Measurements from ENCODE around the gene PDHX.
"Not testable (repeated sequence)": the region's sequence is repeated elsewhere in the genome, so short reads cannot be mapped to it uniquely, and the experiment has no call there.

Gene PDHX

GRCh38 chr11:35011944-35012343, 95.5 kb downstream of the PDHX start:
- DNase-seq = no peak
- Mint-ChIP-seq H3K27me3 (peaks cover 8% of the 10 kb centered on the region), H3K27ac (peak overlapping the region in 1 of 2 donors; percentile 74), H3K9me3 (no peaks in the 10 kb centered on the region), H3K4me3 (peak overlapping the region in 1 of 2 donors; percentile 42), H3K4me1 (peaks cover 73% of the 10 kb centered on the region)
- ATAC-seq = peak; percentile 1

- H3K4me1 Mint-ChIP-seq = peaks cover 66% of the 10 kb centered on the region
- H3K9me3 Mint-ChIP-seq = no peaks in the 10 kb centered on the region
- peak overlapping the region; percentile 93 to 94 for H3K27ac Mint-ChIP-seq
- DNase-seq (peak; percentile 49 to 52), ATAC-seq (peak; percentile 89)
- peaks cover 8% of the 10 kb centered on the region for H3K27me3 Mint-ChIP-seq
- H3K4me3 Mint-ChIP-seq = peak overlapping the region; percentile 38 to 49
Observed at GRCh38 chr11:35012467-35013191, 96.2 kb downstream of the PDHX start.

DNA sequence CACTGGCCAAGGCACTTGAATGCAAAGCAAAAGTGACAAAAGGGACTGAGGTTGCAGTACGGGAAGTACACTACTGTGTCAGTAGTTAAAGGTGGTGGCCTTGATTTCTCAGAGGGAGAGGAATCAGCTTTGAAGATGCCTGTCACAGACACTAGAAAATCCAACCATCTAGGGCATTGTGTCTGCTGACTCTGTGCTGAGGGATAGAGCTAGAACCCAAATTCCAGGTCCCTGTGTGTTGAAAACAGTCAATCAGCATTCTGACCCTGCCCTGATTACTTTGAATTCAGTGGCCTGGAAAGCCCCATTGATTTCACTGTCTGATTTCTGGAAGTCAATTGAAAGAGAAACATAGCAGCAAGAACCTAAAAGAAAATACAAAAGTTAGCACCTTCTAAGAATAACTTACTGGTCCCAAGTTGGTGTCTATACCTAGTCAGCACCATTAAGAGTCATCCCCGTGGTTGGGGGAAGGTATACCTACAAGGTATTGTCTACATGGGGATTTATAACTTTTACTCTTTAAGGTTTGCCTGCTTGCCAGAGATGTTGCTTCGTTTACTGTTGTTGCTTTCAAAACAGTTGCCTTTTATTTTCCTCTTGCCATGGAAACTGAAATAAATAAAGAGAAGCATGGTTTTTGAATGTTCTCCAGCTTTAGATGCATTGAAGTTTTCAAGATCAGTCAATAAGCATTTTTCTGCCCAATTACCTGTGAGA, 97.3 kb downstream of the PDHX start:
- Mint-ChIP-seq H3K4me3 (peak overlapping the region; percentile 46 to 52), H3K27me3 (peaks cover 8% of the 10 kb centered on the region), H3K9me3 (no peaks in the 10 kb centered on the region), H3K27ac (peak overlapping the region; percentile 28 to 94), H3K4me1 (peaks cover 58% of the 10 kb centered on the region)
- ATAC-seq (peak; percentile 76), DNase-seq (peak; percentile 40 to 56)

- no peak for ATAC-seq
- Mint-ChIP-seq H3K27ac (peak overlapping the region; percentile 28 to 94), H3K9me3 (no peaks in the 10 kb centered on the region), H3K4me3 (no peak overlapping the region), H3K27me3 (peaks cover 8% of the 10 kb centered on the region), H3K4me1 (peaks cover 51% of the 10 kb centered on the region)
- no peak for DNase-seq
Observed at GRCh38 chr11:35014346-35014745, 97.9 kb downstream of the PDHX start.

DNA sequence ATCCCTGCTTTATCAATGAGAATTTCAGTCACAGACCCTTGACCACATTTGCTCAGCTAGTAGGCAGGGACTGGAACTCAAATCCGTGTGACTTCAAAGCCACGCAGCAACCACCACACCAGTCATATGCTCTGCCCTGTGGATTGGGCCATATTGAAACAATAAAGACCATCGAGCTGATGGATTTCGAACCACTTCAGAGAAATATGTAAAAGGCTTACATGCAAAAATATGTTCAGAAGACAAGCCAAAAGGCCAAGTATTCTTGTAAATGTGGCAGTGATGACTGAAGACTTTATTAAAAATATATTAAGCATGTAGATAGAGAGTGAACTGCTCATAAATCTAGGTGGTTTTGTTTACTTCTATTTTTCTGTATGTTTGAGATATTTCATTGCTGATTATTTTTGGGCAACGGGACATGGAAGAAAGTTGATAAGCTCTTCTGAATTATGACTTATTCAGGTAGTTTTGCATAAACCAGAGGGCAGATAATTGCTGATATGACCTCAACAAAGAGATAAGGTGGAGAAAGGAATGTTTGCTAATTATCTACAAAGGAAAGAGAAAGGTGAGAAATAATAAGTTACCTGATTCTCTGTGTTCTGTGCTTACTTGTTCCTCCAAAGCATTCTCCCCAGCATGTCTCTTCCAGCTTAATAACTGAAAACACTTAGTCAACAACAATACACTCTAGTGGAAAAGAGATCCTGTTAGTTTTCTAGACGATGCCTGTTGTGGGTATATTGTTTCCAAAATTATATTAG, 99.4 kb downstream of the PDHX start:
- no peak for DNase-seq
- Mint-ChIP-seq H3K27ac (no peak overlapping the region), H3K9me3 (no peaks in the 10 kb centered on the region), H3K4me1 (peaks cover 37% of the 10 kb centered on the region), H3K4me3 (no peak overlapping the region), H3K27me3 (peaks cover 3% of the 10 kb centered on the region)
- no peak for ATAC-seq

GRCh38 chr11:35016916-35017315, 100.5 kb downstream of the PDHX start:
- Mint-ChIP-seq H3K27ac (no peak overlapping the region), H3K27me3 (no peaks in the 10 kb centered on the region), H3K4me3 (no peak overlapping the region), H3K4me1 (peaks cover 26% of the 10 kb centered on the region), H3K9me3 (no peaks in the 10 kb centered on the region)
- DNase-seq (no peak), ATAC-seq (no peak)

GRCh38 chr11:35017528-35018342, 101.3 kb downstream of the PDHX start:
- Mint-ChIP-seq H3K27ac (no peak overlapping the region), H3K4me3 (no peak overlapping the region), H3K4me1 (peaks cover 18% of the 10 kb centered on the region), H3K27me3 (no peaks in the 10 kb centered on the region), H3K9me3 (peaks cover 2 to 3% of the 10 kb centered on the region in 2 donors)
- DNase-seq (no peak), ATAC-seq (no peak)

- Mint-ChIP-seq H3K9me3 (peaks cover 24 to 40% of the 10 kb centered on the region in 2 donors), H3K27me3 (no peaks in the 10 kb centered on the region), H3K4me1 (no peaks in the 10 kb centered on the region), H3K4me3 (no peak overlapping the region), H3K27ac (no peak overlapping the region)
- ATAC-seq = no peak
- DNase-seq = no peak
Observed at GRCh38 chr11:35021589-35021988, 105.2 kb downstream of the PDHX start.

GRCh38 chr11:35023940-35024339, 107.5 kb downstream of the PDHX start:
- not testable (repeated sequence) for DNase-seq, ATAC-seq, H3K27ac Mint-ChIP-seq, H3K4me1 Mint-ChIP-seq, H3K4me3 Mint-ChIP-seq, H3K27me3 Mint-ChIP-seq
- peaks cover 37 to 47% of the 10 kb centered on the region in 2 donors for H3K9me3 Mint-ChIP-seq

GRCh38 chr11:35028007-35028406, 111.6 kb downstream of the PDHX start:
- Mint-ChIP-seq H3K4me1 (peaks cover 24% of the 10 kb centered on the region), H3K9me3 (peaks cover 33 to 42% of the 10 kb centered on the region in 2 donors)
- not testable (repeated sequence) for H3K4me3 Mint-ChIP-seq, H3K27ac Mint-ChIP-seq, ATAC-seq, DNase-seq, H3K27me3 Mint-ChIP-seq

DNA sequence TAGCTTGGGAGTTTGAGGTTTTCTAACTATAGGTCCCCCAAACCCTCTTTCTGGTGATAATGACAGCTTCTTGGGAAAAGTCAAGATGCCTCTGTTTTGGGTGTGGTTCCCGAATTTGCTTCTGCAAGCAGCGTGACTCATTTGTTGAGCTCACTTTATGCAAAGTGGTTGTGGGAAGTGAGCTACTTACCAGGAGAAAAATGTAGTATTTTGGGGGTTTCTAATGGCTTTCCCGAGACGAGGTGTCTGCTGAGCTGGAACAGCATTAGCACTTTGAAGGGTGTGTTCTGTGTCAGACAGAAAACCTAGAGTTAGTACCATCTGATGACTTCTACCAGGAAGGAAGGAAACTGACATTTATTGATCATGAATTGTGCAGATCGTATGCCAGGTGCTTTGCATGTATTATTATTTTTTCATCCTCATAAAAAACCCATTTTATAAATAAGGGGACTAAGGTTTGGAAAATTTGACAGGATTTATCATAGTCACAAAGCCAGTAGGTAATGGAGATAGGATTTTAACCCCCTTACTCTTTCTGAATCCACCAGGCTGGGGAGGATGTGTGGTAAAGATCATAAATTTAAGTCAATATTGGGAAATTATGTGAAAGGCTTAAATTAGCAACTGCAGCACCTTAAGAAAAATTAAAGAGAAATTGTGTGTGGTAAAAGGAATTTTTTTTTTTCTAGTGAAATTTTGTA, 113.7 kb downstream of the PDHX start:
- H3K9me3 Mint-ChIP-seq = peaks cover 21 to 27% of the 10 kb centered on the region in 2 donors
- DNase-seq = no peak
- ATAC-seq = peak; percentile 56

DNA sequence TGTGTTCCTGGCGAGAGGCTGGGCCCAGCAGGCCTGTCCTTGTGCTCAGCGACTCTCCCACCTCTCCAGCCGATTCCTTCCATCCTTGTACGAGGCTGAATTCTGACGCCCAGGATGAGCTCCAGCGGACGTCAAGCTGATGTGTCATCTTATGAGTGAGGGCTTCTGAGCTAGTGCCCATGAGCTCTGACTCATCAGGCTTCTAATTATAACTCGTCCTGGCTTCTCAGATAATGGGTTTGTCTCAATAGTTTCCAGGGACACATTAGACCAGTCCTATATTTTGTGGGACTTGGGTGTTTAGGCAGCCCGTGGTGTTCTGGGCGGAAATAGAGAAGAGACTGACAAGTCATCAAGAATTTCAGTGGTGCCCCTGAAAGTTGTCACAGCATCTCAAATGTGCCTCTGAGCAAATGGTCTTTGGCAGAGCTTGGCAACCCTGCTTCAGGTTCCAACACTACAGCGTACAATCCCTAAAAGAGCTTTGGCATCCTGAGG, 114.3 kb downstream of the PDHX start:
- Mint-ChIP-seq H3K4me1 (peaks cover 44% of the 10 kb centered on the region), H3K4me3 (peak overlapping the region; percentile 18 to 57), H3K9me3 (peaks cover 25 to 29% of the 10 kb centered on the region in 2 donors), H3K27me3 (no peaks in the 10 kb centered on the region), H3K27ac (peak overlapping the region in 1 of 2 donors; percentile 50)
- ATAC-seq (peak; percentile 74), DNase-seq (no peak)

More for the DNA sequence above, 113.7 kb downstream of the PDHX start:
- Mint-ChIP-seq H3K27me3 (no peaks in the 10 kb centered on the region), H3K4me1 (peaks cover 38% of the 10 kb centered on the region), H3K27ac (no peak overlapping the region), H3K4me3 (peak overlapping the region in 1 of 2 donors; percentile 57)

GRCh38 chr11:35031346-35031745, 114.9 kb downstream of the PDHX start:
- Mint-ChIP-seq H3K4me3 (no peak overlapping the region), H3K9me3 (peaks cover 24 to 25% of the 10 kb centered on the region in 2 donors), H3K27ac (no peak overlapping the region), H3K27me3 (no peaks in the 10 kb centered on the region), H3K4me1 (peaks cover 47% of the 10 kb centered on the region)
- DNase-seq = no peak
- no peak for ATAC-seq

GRCh38 chr11:35031867-35032266, 115.4 kb downstream of the PDHX start:
- DNase-seq = no peak

More at GRCh38 chr11:35031867-35032266, 115.4 kb downstream of the PDHX start:
- Mint-ChIP-seq H3K4me3 (no peak overlapping the region), H3K27ac (no peak overlapping the region), H3K27me3 (no peaks in the 10 kb centered on the region), H3K4me1 (peaks cover 52% of the 10 kb centered on the region), H3K9me3 (peaks cover 19 to 24% of the 10 kb centered on the region in 2 donors)
- no peak for ATAC-seq

Data from stimulated activated naive CD8-positive, alpha-beta T cell treated with anti-CD3 and anti-CD28 coated beads, Interleukin-15, amount 100 ng/mL, for 72 hours (primary cell).